ENCODE data around the gene ZBBX. TPM values are rescaled to one million over a fixed set of nuclear protein-coding genes. Genes with fewer than 3 reads are reported as not detected.

The ZBBX gene
- total RNA-seq, 2 donors from 2014 or later, result not detected

- Histone ChIP-seq H3K4me1 (no peaks in the 10 kb centered on the region), H3K36me3 (no peaks in the 10 kb centered on the region), H3K27me3 (no peaks in the 10 kb centered on the region), H3K27ac (no peak overlapping the region), H3K9me3 (no peaks in the 10 kb centered on the region), H3K4me3 (no peak overlapping the region)
- no peak for TF ChIP-seq CTCF (IDR thresholded peaks at IDR 0.05)
- no peak for DNase-seq (ENCODE audit: low spot score)
Observed at GRCh38 chr3:167241048-167241845, 138.8 kb downstream of the ZBBX start.

- no peak for TF ChIP-seq CTCF (IDR thresholded peaks at IDR 0.05)
- no peaks in the 10 kb centered on the region for H3K9me3 ChIP-seq
- H3K4me1 ChIP-seq, result no peaks in the 10 kb centered on the region
- no peaks in the 10 kb centered on the region for H3K36me3 ChIP-seq
- DNase-seq (ENCODE audit: low spot score), result no peak
- H3K4me3 ChIP-seq, result no peak overlapping the region
- H3K27ac ChIP-seq, result no peak overlapping the region
- no peaks in the 10 kb centered on the region for H3K27me3 ChIP-seq
Observed at GRCh38 chr3:167228135-167228534, 152.0 kb downstream of the ZBBX start.

GRCh38 chr3:167225821-167226220 lies 154.3 kb downstream of the ZBBX start:
- H3K27ac ChIP-seq, result no peak overlapping the region
- no peak for TF ChIP-seq CTCF (IDR thresholded peaks at IDR 0.05)

GRCh38 chr3:167209011-167209410 lies 171.1 kb downstream of the ZBBX start:
- DNase-seq (ENCODE audit: low spot score), result no peak
- Histone ChIP-seq H3K4me3 (no peak overlapping the region), H3K36me3 (no peaks in the 10 kb centered on the region), H3K4me1 (no peaks in the 10 kb centered on the region), H3K9me3 (no peaks in the 10 kb centered on the region), H3K27ac (no peak overlapping the region), H3K27me3 (no peaks in the 10 kb centered on the region)
- TF ChIP-seq CTCF (IDR thresholded peaks at IDR 0.05), result no peak

More at GRCh38 chr3:167225821-167226220, 154.3 kb downstream of the ZBBX start:
- no peaks in the 10 kb centered on the region for H3K27me3 ChIP-seq
- DNase-seq (ENCODE audit: low spot score), result no peak
- no peaks in the 10 kb centered on the region for H3K4me1 ChIP-seq
- H3K4me3 ChIP-seq, result no peak overlapping the region
- no peaks in the 10 kb centered on the region for H3K36me3 ChIP-seq
- H3K9me3 ChIP-seq, result no peaks in the 10 kb centered on the region

- H3K4me3 ChIP-seq, result no peak overlapping the region
- no peaks in the 10 kb centered on the region for H3K9me3 ChIP-seq
- no peaks in the 10 kb centered on the region for H3K36me3 ChIP-seq
- no peak for TF ChIP-seq CTCF (IDR thresholded peaks at IDR 0.05)
- no peak overlapping the region for H3K27ac ChIP-seq
- H3K27me3 ChIP-seq, result no peaks in the 10 kb centered on the region
- no peaks in the 10 kb centered on the region for H3K4me1 ChIP-seq
- DNase-seq (ENCODE audit: low spot score), result no peak
Observed at GRCh38 chr3:167203062-167203461, 177.0 kb downstream of the ZBBX start.
